ENCODE results near the gene PTGS2.

The PTGS2 gene

DNA sequence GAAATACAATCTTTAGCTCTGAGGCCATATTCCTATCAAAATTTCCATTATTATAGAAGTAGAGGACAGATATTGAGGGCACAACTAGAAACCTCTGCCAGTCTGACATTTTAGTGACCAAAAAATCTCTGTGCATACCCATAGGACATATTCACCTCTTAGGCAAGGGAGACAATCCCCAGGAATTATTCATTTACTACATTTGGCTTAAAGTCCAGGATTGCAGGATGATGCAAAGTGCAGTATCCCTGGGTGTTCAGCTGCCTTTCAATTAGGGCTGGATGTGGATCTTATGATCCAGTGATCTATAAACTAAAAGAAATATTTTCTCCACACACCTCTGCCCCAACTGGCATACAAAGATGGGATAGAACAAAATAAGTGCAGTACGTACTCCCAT is 50.9 kb downstream of the PTGS2 start:
- no peak for DNase-seq (ENCODE audit: extremely low read depth, low read depth)
- TF ChIP-seq, protein P1, sequence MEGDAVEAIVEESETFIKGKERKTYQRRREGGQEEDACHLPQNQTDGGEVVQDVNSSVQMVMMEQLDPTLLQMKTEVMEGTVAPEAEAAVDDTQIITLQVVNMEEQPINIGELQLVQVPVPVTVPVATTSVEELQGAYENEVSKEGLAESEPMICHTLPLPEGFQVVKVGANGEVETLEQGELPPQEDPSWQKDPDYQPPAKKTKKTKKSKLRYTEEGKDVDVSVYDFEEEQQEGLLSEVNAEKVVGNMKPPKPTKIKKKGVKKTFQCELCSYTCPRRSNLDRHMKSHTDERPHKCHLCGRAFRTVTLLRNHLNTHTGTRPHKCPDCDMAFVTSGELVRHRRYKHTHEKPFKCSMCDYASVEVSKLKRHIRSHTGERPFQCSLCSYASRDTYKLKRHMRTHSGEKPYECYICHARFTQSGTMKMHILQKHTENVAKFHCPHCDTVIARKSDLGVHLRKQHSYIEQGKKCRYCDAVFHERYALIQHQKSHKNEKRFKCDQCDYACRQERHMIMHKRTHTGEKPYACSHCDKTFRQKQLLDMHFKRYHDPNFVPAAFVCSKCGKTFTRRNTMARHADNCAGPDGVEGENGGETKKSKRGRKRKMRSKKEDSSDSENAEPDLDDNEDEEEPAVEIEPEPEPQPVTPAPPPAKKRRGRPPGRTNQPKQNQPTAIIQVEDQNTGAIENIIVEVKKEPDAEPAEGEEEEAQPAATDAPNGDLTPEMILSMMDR (IDR thresholded peaks at IDR 0.05; ENCODE audit: low read depth, low read length), result no peak

DNA sequence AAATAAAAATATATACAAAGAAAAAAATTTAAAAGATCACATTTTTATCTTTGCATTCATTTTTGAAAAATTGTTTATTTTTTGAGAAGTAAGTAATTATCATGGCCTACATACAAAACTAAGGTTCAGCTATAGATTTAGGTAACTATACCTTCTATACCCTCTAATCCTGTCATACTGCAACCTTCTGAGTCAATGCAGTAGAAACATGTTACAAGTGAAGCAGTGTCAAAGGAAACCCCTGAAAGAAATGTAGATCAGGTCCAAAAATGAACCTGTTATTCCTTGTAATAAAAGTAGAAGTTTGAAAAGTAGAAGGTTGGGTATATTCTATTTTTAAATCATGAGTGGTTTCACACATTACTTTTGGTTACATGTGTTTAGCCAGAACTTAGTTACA is 51.3 kb downstream of the PTGS2 start:
- no peak for DNase-seq (ENCODE audit: extremely low read depth, low read depth)
- TF ChIP-seq, protein P1 (IDR thresholded peaks at IDR 0.05; ENCODE audit: low read depth, low read length), result no peak

DNA sequence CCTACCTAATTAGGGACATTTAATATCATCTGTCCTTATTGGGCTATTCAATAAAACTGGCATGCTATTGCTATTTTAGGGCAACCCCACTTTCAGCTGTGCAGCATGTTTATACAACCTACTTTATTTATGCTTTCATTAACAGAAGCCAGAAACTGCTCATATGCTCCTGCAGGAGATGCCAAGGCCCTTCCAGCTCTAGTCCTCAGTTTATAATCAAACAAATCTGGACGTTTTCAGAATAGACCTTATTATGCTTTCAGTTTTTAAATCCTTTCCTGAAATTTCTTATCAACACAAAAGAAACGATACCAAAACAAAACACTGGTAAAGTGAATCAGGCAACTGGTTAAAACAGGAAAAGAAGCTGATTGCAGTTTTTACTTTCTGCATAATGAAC is 53.2 kb downstream of the PTGS2 start:
- DNase-seq (ENCODE audit: extremely low read depth, low read depth), result no peak
- TF ChIP-seq, protein P1 (IDR thresholded peaks at IDR 0.05; ENCODE audit: low read depth, low read length), result no peak; the same call in 1 of the 2 replicates

DNA sequence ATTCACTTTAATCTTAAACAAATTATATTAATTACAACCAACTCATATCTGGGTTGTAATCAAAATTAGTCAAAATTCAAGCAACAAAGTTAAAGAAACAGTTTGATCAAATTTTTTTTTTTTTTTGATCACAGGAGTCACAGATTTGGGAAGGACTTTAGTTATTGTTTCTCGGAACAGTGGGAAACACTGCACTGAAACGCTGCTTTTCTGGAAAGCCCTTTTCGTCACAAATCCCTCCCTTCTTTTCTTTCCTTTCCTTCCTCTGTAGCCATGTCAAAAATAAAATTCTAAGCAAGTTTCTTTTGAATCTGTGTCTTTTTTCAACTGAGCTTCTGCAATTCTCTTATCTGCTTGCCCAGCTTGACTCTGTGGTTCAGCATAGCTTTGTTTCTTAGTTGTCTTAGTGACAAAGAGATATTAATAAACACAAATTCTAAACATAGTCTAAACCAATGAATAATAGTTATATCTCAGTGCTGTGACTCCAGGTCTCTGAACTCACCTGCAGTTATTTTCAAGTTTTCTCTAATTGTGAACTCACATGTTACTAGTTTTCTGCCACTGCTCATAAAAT is 53.8 kb downstream of the PTGS2 start:
- TF ChIP-seq, protein P1 (IDR thresholded peaks at IDR 0.05; ENCODE audit: low read depth, low read length), result no peak
- DNase-seq (ENCODE audit: extremely low read depth, low read depth), result no peak

DNA sequence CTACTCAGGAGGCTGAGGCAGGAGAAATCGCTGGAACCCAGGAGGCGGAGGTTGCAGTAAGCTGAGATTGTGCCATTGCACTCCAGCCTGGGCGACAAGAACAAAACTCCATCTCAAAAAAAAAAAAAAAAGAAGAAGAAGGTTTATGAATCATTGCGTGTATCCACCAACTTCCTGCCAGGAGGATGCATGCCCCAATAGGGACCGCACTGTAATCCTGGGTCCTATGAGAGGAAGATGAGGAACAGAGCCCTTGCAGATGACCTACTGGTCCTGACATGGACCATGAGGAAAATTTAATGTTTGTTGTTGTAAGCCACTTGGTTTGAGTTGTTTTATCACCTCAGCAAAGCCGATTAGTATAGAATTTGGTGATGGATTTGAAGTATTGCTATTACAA is 56.7 kb downstream of the PTGS2 start:
- no peak for DNase-seq (ENCODE audit: extremely low read depth, low read depth)
- TF ChIP-seq, protein P1 (IDR thresholded peaks at IDR 0.05; ENCODE audit: low read depth, low read length), result no peak
